Measurements from ENCODE around the gene PRPF40A.

PRPF40A gene

DNA sequence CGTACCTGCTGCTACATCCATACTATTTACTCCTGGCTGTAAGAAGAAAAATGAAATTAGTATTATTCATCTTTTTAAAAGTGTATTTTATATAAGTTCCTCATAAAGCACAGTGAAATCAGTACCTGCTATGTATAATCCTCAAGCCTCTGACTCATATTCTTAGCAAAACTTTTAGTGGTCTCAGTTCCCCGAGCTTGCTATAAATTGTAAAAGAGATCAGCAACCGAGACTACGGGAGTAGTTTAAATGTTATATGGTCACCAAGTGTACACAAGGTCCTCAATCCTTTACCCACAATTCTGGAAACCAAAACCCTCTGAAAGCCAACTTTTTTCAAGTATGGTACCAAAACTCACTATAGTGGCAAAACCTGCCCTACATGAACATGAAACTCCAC is 24.2 kb downstream of the PRPF40A start:
- TF ChIP-seq FOXP2 (optimal IDR thresholded peaks at IDR 0.05; ENCODE audit: borderline replicate concordance, extremely low read depth, extremely low read length, insufficient read depth) (no peak), TAF1 (IDR thresholded peaks at IDR 0.05; ENCODE audit: borderline replicate concordance, insufficient read depth, low read length) (no peak), SIN3A (IDR thresholded peaks at IDR 0.05; ENCODE audit: borderline replicate concordance, insufficient read depth, low read length) (no peak), POLR2AphosphoS5 (IDR thresholded peaks at IDR 0.05; ENCODE audit: low read depth, low read length) (no peak)
- TF ChIP-seq, protein P1, sequence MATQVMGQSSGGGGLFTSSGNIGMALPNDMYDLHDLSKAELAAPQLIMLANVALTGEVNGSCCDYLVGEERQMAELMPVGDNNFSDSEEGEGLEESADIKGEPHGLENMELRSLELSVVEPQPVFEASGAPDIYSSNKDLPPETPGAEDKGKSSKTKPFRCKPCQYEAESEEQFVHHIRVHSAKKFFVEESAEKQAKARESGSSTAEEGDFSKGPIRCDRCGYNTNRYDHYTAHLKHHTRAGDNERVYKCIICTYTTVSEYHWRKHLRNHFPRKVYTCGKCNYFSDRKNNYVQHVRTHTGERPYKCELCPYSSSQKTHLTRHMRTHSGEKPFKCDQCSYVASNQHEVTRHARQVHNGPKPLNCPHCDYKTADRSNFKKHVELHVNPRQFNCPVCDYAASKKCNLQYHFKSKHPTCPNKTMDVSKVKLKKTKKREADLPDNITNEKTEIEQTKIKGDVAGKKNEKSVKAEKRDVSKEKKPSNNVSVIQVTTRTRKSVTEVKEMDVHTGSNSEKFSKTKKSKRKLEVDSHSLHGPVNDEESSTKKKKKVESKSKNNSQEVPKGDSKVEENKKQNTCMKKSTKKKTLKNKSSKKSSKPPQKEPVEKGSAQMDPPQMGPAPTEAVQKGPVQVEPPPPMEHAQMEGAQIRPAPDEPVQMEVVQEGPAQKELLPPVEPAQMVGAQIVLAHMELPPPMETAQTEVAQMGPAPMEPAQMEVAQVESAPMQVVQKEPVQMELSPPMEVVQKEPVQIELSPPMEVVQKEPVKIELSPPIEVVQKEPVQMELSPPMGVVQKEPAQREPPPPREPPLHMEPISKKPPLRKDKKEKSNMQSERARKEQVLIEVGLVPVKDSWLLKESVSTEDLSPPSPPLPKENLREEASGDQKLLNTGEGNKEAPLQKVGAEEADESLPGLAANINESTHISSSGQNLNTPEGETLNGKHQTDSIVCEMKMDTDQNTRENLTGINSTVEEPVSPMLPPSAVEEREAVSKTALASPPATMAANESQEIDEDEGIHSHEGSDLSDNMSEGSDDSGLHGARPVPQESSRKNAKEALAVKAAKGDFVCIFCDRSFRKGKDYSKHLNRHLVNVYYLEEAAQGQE (IDR thresholded peaks at IDR 0.05; ENCODE audit: insufficient read depth in 1 of 2, low read depth in 2 of 2, low read length in 2 of 2) = no peak

DNA sequence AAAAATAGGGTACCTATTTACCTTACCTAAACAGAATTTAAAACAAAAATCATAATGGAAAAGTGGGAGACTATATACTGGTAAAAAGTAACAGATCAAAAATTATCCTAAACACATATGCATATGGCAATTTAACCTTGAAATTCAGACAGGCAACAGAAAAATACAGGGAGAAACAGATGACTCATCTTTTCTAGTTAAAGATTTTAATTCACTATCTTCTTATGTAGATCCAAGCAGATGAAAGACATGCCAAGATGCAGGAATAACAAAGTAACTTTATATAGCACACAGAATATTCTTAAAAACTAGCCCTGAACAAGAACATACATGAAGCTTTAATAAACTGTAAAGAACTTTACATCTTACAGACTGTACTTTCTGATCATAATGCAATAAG is 30.9 kb downstream of the PRPF40A start:
- TF ChIP-seq SIN3A (IDR thresholded peaks at IDR 0.05; ENCODE audit: borderline replicate concordance, insufficient read depth, low read length) (no peak), FOXP2 (optimal IDR thresholded peaks at IDR 0.05; ENCODE audit: borderline replicate concordance, extremely low read depth, extremely low read length, insufficient read depth) (no peak), TAF1 (IDR thresholded peaks at IDR 0.05; ENCODE audit: borderline replicate concordance, insufficient read depth, low read length) (no peak), POLR2AphosphoS5 (IDR thresholded peaks at IDR 0.05; ENCODE audit: low read depth, low read length) (no peak)

DNA sequence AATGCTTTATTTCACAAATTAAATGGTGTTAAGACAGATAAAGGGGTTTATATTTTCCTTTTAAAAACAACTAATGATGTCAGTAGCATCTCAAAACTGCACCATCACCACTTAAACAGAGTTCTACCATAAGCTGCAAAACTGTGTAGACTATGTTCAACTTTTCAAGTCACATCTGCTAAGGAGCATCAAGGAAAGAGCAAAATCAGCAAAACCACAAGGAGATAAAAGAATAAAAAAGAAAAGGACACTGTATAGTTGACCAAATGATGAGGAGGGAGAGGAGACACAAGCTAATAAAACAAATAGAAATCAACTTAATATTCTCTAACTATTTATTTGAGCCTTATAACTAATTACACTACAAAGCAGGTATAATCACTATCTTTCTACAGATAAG is 33.9 kb downstream of the PRPF40A start:
- no peak for TF ChIP-seq POLR2AphosphoS5 (IDR thresholded peaks at IDR 0.05; ENCODE audit: low read depth, low read length)
- no peak for TF ChIP-seq SIN3A (IDR thresholded peaks at IDR 0.05; ENCODE audit: borderline replicate concordance, insufficient read depth, low read length)
- no peak for TF ChIP-seq TAF1 (IDR thresholded peaks at IDR 0.05; ENCODE audit: borderline replicate concordance, insufficient read depth, low read length)
- TF ChIP-seq, protein P1 (IDR thresholded peaks at IDR 0.05; ENCODE audit: insufficient read depth in 1 of 2, low read depth in 2 of 2, low read length in 2 of 2) = no peak
- TF ChIP-seq FOXP2 (optimal IDR thresholded peaks at IDR 0.05; ENCODE audit: borderline replicate concordance, extremely low read depth, extremely low read length, insufficient read depth) = no peak

DNA sequence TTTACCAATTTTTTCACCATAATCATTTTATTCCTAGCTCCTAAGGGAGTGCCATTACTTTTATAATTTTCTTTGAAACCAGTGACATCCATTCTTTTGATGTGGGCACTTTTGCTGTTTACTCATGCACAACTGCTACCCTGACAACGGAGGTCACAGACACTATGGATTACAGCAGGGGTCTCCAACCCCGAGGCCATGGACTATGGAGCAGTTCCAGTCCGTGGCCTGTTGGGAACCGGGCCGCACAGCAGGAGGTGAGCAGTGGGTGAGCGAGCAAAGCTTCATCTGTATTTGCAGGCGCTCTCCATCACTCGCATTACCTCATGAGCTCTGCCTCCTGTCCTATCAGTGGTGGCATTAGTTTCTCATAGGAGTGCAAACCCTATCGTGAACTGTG is 34.6 kb downstream of the PRPF40A start:
- TF ChIP-seq TAF1 (IDR thresholded peaks at IDR 0.05; ENCODE audit: borderline replicate concordance, insufficient read depth, low read length) = no peak
- TF ChIP-seq POLR2AphosphoS5 (IDR thresholded peaks at IDR 0.05; ENCODE audit: low read depth, low read length) = no peak
- no peak for TF ChIP-seq SIN3A (IDR thresholded peaks at IDR 0.05; ENCODE audit: borderline replicate concordance, insufficient read depth, low read length)
- TF ChIP-seq, protein P1 (IDR thresholded peaks at IDR 0.05; ENCODE audit: insufficient read depth in 1 of 2, low read depth in 2 of 2, low read length in 2 of 2) = no peak
- no peak for TF ChIP-seq FOXP2 (optimal IDR thresholded peaks at IDR 0.05; ENCODE audit: borderline replicate concordance, extremely low read depth, extremely low read length, insufficient read depth)

DNA sequence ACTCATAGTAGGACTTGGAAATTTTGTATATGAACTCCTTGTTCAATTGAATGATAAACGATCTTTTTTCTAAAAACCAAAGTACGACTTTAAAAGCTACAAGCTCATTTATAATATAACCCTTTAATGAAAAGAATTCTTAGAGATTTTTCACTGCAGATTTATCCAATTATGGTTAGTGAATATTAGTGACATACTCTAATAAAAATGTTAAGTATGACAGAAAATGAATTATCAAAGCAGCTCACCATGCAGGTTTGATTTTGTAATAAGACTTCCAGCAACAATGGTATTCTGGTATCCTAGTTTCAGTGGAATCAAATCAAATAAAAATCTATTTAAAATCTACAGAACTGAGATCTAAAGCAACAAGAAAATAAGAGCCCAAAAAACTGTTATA is 38.5 kb downstream of the PRPF40A start:
- TF ChIP-seq, protein P1 (IDR thresholded peaks at IDR 0.05; ENCODE audit: insufficient read depth in 1 of 2, low read depth in 2 of 2, low read length in 2 of 2) = no peak
- TF ChIP-seq SIN3A (IDR thresholded peaks at IDR 0.05; ENCODE audit: borderline replicate concordance, insufficient read depth, low read length) (no peak), POLR2AphosphoS5 (IDR thresholded peaks at IDR 0.05; ENCODE audit: low read depth, low read length) (no peak), TAF1 (IDR thresholded peaks at IDR 0.05; ENCODE audit: borderline replicate concordance, insufficient read depth, low read length) (no peak), FOXP2 (optimal IDR thresholded peaks at IDR 0.05; ENCODE audit: borderline replicate concordance, extremely low read depth, extremely low read length, insufficient read depth) (no peak)
